ENCODE measurements around the gene FAT2.
A peak's percentile ranks its signal among the peaks of the same experiment; 100 is the strongest.

FAT2 gene, protein sequence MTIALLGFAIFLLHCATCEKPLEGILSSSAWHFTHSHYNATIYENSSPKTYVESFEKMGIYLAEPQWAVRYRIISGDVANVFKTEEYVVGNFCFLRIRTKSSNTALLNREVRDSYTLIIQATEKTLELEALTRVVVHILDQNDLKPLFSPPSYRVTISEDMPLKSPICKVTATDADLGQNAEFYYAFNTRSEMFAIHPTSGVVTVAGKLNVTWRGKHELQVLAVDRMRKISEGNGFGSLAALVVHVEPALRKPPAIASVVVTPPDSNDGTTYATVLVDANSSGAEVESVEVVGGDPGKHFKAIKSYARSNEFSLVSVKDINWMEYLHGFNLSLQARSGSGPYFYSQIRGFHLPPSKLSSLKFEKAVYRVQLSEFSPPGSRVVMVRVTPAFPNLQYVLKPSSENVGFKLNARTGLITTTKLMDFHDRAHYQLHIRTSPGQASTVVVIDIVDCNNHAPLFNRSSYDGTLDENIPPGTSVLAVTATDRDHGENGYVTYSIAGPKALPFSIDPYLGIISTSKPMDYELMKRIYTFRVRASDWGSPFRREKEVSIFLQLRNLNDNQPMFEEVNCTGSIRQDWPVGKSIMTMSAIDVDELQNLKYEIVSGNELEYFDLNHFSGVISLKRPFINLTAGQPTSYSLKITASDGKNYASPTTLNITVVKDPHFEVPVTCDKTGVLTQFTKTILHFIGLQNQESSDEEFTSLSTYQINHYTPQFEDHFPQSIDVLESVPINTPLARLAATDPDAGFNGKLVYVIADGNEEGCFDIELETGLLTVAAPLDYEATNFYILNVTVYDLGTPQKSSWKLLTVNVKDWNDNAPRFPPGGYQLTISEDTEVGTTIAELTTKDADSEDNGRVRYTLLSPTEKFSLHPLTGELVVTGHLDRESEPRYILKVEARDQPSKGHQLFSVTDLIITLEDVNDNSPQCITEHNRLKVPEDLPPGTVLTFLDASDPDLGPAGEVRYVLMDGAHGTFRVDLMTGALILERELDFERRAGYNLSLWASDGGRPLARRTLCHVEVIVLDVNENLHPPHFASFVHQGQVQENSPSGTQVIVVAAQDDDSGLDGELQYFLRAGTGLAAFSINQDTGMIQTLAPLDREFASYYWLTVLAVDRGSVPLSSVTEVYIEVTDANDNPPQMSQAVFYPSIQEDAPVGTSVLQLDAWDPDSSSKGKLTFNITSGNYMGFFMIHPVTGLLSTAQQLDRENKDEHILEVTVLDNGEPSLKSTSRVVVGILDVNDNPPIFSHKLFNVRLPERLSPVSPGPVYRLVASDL (N-terminal part only)

DNA sequence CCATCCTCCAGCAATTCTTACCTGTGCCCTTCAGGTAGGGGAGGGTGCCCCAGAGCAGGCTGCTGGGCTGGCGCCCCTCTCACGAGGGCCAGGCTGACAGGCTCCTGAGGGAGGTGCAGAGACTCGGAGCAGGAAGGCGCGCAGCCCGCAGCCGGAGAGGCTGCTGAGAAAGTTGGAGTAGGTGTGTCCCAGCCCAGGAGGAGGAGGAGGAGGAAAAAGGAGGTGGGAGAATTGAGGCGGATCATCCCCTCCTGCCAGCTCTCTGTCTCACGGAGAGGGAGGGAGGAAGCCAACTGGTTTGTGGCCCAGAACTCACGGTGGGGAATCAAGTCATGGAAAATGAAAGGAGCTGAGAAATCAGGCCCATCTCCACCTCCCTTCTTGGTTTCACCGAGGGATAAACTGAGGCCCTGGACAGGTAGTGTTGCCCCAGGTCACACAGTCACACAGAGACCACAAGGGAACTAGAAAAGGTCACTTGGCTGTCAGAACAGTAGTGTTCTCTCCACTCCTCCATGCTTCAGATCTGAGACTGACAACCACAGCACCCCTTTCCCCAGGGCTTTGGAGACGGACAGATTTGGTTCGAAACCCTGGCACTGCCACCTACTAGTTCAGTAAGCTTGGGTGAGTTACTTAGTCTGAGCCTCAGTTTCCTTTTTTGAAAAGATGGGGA, at the start of gene FAT2:
TSS of gene FAT2 (minus strand) at position 188 of the 676 bp plus-strand sequence. CDS start 22,400 bp downstream, outside the sequence.
- DNase-seq, result peak in 1 of 10 donors; percentile 48

DNA sequence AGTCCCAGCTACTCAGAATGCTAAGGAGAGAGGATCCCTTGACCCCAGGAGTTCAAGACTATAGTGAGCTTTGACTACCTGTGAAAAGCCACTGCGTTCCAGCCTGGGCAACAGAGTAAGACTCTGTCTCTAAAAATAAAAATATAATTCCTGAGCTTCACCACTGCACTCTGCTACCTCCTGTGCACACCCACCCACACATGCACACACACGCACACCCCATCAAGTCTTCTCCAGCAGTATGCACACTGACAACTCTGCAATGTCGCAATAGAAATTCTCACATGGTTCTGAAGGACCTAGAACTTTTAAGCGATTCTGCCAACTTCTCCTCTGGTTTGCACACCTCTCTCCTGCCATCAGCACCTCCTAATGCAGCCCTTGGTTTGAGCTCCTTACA, 47.5 kb upstream of the FAT2 start:
- intact Hi-C loops (cut with DNase I), result no loop called here
- DNase-seq, result no peak

More for the DNA sequence above, at the start of gene FAT2:
- intact Hi-C loops (cut with DNase I), result no loop called here

DNA sequence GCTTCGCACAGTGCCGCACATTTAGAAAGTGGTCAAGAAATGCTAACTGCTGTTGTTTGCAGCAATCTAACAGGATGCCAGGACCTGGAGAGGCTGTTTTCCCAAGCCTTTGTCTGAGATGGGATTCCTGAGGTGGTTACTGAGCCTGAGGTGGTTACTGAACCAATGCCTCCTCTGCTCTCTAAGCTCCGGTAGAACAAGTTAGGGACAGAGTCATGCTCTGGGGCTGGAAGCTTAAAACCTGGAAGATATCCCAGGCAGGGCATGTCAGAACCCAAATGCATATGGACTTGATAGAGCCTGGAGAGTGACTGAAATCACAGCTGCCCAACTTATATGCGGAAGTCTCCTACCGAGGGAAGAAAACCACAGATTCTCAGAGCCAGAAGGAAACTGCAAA, 46.5 kb upstream of the FAT2 start:
- no peak for DNase-seq
- intact Hi-C loops (cut with DNase I), result no loop called here

DNA sequence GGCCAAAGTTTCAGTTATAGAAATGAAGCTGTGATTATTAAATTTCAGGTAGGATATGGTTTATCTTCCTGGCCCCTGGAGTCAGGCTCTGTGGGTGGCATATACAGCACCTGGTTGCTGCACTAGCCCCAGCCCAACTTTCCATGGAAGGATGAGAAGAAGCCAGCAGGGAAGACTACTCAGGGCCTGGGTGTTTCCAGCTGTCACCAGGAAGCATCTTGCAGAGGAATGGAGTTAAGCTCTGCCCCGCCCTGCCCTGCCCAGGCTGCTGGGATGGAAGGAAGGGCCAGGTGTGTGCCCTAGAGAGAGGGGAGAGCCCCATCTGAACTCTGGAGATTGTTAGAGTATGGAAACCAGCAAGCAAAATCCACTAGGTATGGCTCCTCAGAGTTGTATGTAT, 42.8 kb upstream of the FAT2 start:
- peak in 1 of 10 donors; percentile 11 for DNase-seq
- intact Hi-C loops (cut with DNase I), result no loop called here

DNA sequence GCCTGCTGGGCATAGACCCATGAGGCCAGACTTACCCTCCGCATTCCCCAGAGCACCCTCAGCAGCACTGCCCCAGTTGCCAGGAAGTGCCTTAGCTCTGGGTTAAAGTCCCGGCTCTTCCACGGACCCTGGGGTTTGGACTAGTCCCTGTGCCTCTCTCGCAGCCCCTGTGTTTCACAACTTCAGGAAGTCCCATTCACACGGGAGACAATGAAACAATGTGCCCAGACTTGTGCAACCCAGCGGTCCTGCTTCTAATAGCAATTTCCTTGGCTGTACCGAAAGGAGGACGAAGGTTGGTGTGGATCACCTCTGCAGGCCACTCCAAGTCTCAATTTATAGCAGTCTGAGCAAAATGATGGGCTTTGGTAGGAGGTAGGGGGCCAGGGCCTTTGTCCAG, 41.8 kb upstream of the FAT2 start:
- intact Hi-C loops (cut with DNase I), result no loop called here
- peak in 1 of 10 donors; percentile 16 for DNase-seq

DNA sequence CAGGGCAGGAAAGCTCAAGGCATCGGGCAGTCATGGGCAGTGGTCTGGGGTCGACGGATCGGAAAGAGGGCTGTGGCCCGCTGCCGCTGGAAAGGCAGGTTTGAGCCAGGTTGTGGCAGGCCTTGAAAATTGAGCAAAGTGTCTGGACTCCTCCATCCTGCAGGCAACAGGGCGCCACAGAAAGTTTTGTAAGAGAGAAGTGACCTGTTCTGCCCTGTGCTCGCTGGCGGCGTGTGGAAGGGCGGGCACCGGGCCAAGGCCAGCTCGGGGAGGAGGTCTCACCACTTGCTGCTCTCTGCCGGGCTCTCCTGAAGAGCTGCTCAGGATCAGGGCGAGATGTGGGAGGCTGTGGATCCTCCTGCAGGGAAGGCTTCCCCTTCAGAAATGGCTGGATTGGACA, 41.4 kb upstream of the FAT2 start:
- no peak for DNase-seq
- intact Hi-C loops (cut with DNase I), result no loop called here

DNA sequence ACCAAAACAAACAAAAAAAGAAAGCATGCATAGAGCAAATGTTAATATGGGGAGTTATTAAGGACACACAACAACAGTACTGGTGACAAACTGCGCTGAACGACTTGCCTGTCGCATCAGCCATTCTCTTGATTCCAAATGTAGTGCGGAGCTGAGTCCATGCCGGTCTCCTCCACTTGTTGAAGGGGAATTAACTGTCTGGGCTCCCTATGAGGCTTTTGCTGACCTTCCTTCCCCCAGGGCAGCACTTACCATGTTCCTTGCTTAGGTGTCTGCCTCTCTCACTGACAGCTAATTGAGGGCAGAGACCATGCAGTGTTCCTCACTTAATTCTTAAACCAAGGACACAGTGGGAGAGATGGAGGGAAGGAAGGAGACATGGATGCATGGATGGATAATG, 40.8 kb upstream of the FAT2 start:
- intact Hi-C loops (cut with DNase I), result no loop called here
- no peak for DNase-seq

DNA sequence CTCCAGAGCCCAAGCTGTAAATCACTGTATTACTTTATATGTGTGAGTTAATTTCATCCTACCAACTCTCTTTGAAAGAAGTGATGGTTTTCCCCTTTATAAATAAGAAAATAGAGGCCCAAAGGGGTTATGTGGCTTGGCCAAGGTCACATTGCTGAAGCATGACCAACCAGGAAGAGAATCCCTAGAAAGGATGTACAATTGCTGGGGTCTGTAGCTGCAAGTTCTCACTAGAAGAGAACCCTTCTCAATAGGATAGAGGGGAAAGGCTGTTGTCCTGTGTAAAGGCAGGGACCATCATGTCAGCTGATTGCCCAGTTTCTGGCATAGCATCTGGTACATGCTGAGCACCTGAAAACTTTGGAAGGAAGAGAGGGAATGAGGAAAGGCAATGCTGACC, 39.0 kb upstream of the FAT2 start:
- intact Hi-C loops (cut with DNase I), result no loop called here

DNA sequence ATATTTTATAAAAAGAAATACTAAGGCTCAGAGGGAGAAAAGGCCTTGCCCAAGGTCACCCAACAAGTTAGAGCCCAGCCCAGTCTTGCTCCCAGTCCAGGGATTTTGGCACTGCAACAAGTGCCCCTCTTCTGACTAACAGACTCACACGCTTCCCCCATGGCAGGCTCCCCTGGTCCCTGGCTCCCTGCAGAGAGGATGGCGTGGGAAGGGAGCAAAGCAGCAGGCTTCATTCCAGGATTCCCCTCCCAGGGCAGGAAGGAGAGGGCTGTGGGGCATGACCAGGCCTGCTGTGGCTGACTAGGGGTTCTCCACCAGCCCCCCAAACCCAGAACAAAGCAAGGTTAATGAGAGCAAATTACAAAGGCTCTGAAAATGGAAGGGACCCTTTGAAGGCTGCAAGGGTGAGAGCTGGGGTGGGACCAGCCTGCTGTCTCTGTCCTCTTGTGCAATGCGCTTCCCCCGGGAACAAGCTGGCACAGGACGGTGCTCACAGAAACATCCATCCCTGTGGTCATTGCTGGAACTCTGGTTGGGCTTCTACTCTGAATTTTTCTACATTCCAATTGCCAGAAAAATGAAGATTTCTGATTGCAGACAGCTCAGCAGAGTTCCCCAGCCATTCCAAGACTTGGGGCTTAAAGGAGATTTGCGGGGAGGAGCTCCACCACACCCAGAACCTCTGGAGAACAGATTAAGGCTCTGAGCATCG, 37.1 kb upstream of the FAT2 start:
- intact Hi-C loops (cut with DNase I), result no loop called here
- DNase-seq, result no peak

More for the DNA sequence above, 39.0 kb upstream of the FAT2 start:
- no peak for DNase-seq

DNA sequence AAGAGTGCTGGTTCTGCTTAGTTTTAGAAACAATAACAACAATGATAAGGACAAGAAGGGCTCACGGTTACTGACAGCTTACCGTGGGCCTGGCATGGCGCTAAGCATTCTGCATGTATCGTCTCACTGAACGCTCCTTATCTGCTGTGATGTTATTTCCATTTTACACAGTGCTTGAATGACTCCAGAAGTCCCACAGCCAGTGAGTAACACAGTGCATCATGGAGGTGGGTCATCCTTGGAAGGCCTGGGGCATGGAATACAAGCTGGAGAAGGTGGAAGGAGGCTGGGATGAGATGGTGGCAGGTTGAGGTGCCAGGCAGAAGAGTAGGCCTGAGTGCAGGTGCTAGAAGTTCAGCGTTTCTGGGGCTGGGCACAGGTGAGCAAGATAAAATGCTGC, 36.5 kb upstream of the FAT2 start:
- intact Hi-C loops (cut with DNase I), result no loop called here
- DNase-seq, result no peak

DNA sequence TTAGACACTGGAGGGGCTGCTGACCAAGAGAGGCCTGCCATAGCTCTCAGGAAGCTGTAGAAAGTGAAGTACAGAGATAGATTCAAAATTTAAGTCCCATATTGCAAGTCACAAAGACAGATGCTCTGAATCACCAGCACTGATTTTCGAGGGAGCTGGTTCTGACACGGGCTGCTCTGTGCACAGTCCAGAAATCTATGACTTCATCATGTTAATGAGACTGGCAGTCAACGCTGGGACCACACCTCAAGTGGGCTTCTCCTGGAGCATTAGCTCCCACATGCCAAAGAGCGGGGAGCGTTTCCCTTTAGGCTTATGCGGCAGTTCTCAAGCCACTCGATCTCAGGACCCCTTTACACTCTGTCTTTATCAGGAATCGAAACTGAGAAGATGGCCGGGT, 34.2 kb upstream of the FAT2 start:
- DNase-seq, result no peak
- intact Hi-C loops (cut with DNase I), result no loop called here

DNA sequence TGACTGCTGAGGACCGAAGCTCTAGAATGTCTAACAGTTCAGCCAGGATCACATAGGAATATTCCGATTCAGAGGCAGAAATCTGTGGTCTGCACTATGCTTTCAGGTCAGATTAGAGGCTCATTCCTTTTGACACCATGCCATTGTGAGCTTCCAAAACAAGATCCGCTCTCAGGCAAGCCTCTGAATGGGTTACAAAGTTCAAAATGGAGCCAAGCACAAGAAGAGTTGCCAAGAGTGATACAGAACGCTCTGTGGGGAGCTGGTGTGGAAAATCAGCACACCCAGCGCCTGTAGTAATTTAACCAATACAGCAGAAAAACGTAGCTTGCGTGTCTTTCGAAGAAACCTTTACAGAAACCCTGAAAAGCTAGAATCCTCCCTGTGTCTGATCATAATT, 33.3 kb upstream of the FAT2 start:
- DNase-seq, result no peak
- intact Hi-C loops (cut with DNase I), result no loop called here

DNA sequence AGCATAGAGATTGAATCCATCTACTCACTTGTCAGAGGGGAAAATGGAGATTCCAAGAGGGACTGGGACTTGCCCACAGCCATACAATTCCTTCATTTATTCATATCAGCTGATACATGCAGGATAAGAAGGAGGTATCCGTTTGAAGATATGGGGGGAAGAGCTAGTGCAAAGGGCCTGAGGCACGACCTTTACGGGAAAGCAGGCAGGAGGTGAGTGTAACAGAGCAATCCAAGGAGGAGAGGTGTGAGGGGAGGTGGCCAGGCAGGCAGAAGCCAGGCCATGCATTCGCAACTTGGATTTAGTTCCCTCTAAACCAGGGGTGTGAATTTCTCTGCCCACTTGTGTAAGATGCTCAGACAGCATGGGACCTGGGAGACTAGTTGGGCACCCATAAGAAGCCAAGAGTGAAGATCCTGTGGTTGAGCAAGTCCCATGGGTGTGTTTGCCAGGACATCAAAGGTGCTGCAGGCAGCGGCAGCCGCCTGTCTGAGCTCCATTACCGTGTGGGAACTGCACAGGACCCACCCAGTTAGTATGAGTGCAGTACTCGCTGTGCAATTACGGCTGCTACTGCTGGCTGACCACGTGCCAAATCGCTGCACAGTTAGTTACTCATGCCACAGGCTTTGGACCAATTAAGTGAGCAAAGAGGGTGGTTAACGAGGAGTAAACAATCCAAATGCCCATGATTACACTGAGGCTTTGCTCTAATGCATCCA, 31.4 kb upstream of the FAT2 start:
- intact Hi-C loops (cut with DNase I), result no loop called here

DNA sequence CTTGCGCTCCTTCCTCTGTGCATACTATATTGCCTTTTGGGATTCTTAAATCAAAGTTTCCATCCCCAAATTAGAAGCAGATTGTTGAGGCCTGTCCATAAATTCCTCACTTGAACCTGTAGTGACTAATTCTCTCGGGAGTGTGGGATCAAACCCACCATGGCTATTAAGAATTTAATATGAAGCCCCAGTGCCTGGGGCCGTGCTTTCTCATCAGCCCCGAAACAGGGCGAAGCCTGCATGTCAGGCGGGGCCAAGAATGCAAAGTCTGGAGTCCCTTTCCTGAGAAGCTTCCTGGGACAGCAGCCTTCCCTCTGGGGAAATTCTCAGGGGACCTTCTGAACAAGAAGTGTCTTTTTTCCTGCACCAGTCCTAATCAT, 29.3 kb upstream of the FAT2 start:
- no peak for DNase-seq
- intact Hi-C loops (cut with DNase I), result no loop called here

More for the DNA sequence above, 31.4 kb upstream of the FAT2 start:
- DNase-seq, result no peak

DNA sequence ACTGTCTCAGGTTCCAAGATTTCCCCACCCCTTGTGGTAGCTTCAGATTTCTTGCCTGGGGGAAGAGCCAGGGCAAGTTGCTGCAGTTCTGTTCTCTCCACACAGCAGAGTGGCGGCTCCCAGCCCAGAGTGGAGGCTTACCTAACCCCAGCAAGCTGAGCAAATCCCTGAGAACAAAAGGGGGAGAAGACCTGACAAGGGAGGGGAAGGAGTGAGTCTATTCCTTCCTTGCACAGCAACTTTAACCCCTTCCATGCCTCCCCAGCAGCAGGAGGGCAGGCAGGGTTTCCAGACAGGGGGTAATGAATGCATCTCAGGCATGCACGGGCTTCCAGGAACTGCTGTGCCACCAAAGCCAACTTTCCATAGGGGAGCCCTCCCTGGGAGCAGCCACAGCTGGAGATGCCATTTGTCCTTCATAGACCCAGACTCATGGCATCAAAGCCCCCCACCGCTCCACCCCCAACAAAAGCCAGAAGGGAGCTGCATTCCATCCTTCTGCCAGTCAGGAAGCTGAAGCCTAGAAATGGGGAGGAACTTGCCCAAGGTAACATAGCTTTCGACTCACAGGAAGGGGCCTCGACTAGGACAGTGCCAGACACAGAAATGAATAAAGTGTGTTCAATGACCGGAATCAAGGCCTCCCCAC, 28.8 kb upstream of the FAT2 start:
- DNase-seq, result no peak
- intact Hi-C loops (cut with DNase I), result no loop called here

DNA sequence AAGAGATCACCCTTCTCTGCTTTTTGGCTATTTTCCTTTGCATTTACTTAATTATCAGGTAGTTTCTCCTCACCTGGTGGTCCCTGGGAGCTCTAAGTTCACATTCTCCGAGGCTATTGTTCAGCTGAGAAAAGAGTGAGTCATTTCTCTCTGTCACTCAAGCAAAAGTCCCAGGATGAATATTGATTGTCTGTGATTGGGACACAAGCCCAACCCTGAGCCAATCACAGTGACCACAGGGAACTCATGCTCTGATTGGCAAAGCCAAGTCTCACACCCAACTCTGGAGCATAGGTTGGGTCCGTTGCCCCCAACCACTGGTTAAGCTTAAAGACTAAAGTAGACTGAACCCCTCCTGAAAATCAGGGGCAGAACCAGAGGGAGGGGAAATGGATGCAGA, 27.8 kb upstream of the FAT2 start:
- DNase-seq, result no peak
- intact Hi-C loops (cut with DNase I), result no loop called here

DNA sequence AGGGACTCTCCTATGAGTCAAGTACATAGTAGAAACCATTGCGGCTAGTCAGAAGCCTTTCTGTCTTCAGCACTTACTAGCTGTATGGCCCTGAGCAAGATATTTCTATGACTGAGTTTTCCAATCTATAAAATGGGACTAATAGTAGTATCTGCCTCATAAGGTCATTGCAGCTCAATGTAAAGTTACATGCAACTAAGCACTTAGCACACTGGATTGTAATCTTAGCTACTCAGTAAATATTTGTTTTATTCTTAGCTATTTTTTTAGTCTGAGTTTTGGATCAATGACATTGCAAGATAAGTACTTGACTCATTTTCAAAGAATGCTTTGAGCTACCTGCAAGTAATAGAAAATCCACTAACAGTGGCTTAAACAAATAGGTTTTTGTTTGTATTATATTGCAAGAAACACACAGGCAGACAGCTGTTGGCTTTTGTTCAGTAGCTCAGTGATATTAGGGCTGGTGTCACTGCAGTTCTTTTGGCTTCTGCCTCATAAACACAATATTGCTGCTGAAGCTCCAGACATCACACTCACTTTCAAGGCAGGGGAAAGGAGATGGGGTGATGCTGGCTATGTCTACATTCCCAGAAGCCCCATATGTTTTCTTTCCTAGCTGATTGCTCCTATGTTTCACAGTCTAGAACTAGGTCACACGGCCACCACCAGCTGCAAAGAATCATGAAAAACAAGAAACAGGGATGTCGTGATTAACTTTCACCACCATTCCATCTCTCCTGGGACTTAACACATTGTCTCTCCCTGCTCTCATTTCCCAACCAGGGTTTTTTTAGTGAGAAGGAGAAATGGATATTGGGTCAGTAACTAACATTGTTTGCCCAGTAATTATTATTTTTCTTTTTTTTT, 26.9 kb upstream of the FAT2 start:
- intact Hi-C loops (cut with DNase I), result no loop called here
- DNase-seq, result no peak
